ENCODE results near the gene C4orf17. TPM values are rescaled to one million over a fixed set of nuclear protein-coding genes. Genes with fewer than 3 reads are reported as not detected.

C4orf17 gene
- total RNA-seq, 2 donors from 2014 or later, result 2.0 TPM; not detected in 1

DNA sequence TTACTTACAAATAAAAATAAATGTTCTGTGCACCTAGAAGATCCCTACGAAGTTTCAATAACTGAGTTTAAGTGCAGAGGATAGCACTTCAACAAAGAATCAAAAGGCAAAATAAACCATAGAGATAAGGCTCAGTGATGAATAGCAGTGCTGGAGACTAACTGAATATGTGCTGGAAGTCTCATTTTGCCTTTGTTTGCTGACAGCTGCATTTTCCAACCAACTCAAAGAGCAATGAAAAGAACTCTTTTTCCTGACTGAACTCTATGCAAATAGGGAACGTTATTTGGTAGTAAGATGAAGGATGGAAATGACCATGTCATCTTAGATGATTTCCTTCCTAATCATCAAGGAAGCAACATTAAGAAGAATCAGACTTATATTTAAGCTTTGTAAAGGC, 42.9 kb upstream of the C4orf17 start:
- TF ChIP-seq CTCF (IDR thresholded peaks at IDR 0.05) (no peak), POLR2AphosphoS5 (IDR thresholded peaks at IDR 0.05) (no peak), POLR2A (IDR thresholded peaks at IDR 0.05) (no peak)
- no peak overlapping the region for H3K27ac ChIP-seq
- 65% methylated on average over 2 of the region's 2 CpGs for WGBS
- H3K4me3 ChIP-seq, result no peak overlapping the region
- intact Hi-C loops (cut with DNase I), result loop anchor here (10.0 kb wide), 1 partner anchor 473 kb away; the partner anchor contains the start of gene METAP1
- DNase-seq (ENCODE audit: low spot score), result no peak
- no peaks in the 10 kb centered on the region for H3K9me3 ChIP-seq
- no peaks in the 10 kb centered on the region for H3K36me3 ChIP-seq
- no peaks in the 10 kb centered on the region for H3K27me3 ChIP-seq (replicated peaks; ENCODE audit: insufficient read depth)
- H3K4me1 ChIP-seq (replicated peaks), result no peaks in the 10 kb centered on the region

- H3K4me1 ChIP-seq (replicated peaks), result no peaks in the 10 kb centered on the region
- H3K4me3 ChIP-seq, result no peak overlapping the region
- H3K9me3 ChIP-seq, result no peaks in the 10 kb centered on the region
- no peak for DNase-seq (ENCODE audit: low spot score)
- no peaks in the 10 kb centered on the region for H3K36me3 ChIP-seq
- WGBS, result 78% methylated on average over 1 of the region's 1 CpG
- H3K27me3 ChIP-seq (replicated peaks; ENCODE audit: insufficient read depth), result no peaks in the 10 kb centered on the region
- TF ChIP-seq POLR2A (IDR thresholded peaks at IDR 0.05) (no peak), POLR2AphosphoS5 (IDR thresholded peaks at IDR 0.05) (no peak), CTCF (IDR thresholded peaks at IDR 0.05) (no peak)
- H3K27ac ChIP-seq, result no peak overlapping the region
- intact Hi-C loops (cut with DNase I), result loop anchor here (10.0 kb wide), 1 partner anchor 474 kb away; the partner anchor contains the start of gene METAP1
Observed at GRCh38 chr4:99468889-99469288, 41.9 kb upstream of the C4orf17 start.

GRCh38 chr4:99471349-99471748, 39.5 kb upstream of the C4orf17 start:
- intact Hi-C loops (cut with DNase I), result no loop called here
- DNase-seq (ENCODE audit: low spot score), result no peak

DNA sequence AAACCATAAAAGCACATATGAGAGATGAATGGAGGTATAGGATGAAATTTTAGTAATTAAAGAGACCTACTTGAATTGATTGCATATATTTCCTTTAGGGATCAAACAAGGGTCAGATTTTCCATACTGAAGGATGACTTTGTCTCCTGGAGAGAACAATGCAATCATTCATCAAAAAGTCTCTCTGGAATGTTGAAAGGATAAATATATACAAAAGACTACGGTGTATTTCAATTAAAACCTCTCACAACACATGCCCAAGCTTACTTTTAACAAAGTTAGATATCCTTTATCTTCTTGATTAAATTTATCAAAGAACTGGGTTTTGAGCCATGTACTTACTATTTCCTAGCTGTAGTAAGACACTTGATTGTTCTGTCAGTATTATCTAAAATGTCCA, 38.9 kb upstream of the C4orf17 start:
- H3K36me3 ChIP-seq, result no peaks in the 10 kb centered on the region
- no peaks in the 10 kb centered on the region for H3K4me1 ChIP-seq (replicated peaks)
- H3K27ac ChIP-seq, result no peak overlapping the region
- H3K9me3 ChIP-seq, result no peaks in the 10 kb centered on the region
- intact Hi-C loops (cut with DNase I), result no loop called here
- TF ChIP-seq POLR2A (IDR thresholded peaks at IDR 0.05) (no peak), CTCF (IDR thresholded peaks at IDR 0.05) (no peak), POLR2AphosphoS5 (IDR thresholded peaks at IDR 0.05) (no peak)
- no peaks in the 10 kb centered on the region for H3K27me3 ChIP-seq (replicated peaks; ENCODE audit: insufficient read depth)
- no peak for DNase-seq (ENCODE audit: low spot score)
- WGBS, result 21% methylated on average over 1 of the region's 1 CpG
- H3K4me3 ChIP-seq, result no peak overlapping the region

More at GRCh38 chr4:99471349-99471748, 39.5 kb upstream of the C4orf17 start:
- Histone ChIP-seq H3K36me3 (no peaks in the 10 kb centered on the region), H3K27me3 (replicated peaks; ENCODE audit: insufficient read depth) (no peaks in the 10 kb centered on the region), H3K4me3 (no peak overlapping the region), H3K4me1 (replicated peaks) (no peaks in the 10 kb centered on the region), H3K27ac (no peak overlapping the region), H3K9me3 (no peaks in the 10 kb centered on the region)
- TF ChIP-seq POLR2AphosphoS5 (IDR thresholded peaks at IDR 0.05), result no peak
- TF ChIP-seq CTCF (IDR thresholded peaks at IDR 0.05), result no peak
- no peak for TF ChIP-seq POLR2A (IDR thresholded peaks at IDR 0.05)

GRCh38 chr4:99473131-99473530, 37.7 kb upstream of the C4orf17 start:
- no peak for TF ChIP-seq CTCF (IDR thresholded peaks at IDR 0.05)
- TF ChIP-seq POLR2AphosphoS5 (IDR thresholded peaks at IDR 0.05), result no peak
- 75% methylated on average over 1 of the region's 1 CpG for WGBS
- DNase-seq (ENCODE audit: low spot score), result no peak
- no peaks in the 10 kb centered on the region for H3K4me1 ChIP-seq (replicated peaks)
- no peak overlapping the region for H3K27ac ChIP-seq
- H3K4me3 ChIP-seq, result no peak overlapping the region
- H3K36me3 ChIP-seq, result no peaks in the 10 kb centered on the region
- no peaks in the 10 kb centered on the region for H3K27me3 ChIP-seq (replicated peaks; ENCODE audit: insufficient read depth)
- no peaks in the 10 kb centered on the region for H3K9me3 ChIP-seq
- intact Hi-C loops (cut with DNase I), result no loop called here

Data from prostate gland (tissue), 2 donors.